ENCODE results near the gene SRPK2.

SRPK2 gene

GRCh38 chr7:105402221-105403095, 13.7 kb upstream of the SRPK2 start:
- Histone ChIP-seq H3K4me1 (ENCODE audit: control insufficient read depth, low read depth, low read length) (no peaks in the 10 kb centered on the region), H3K9me3 (ENCODE audit: control insufficient read depth, low read depth, low read length) (no peaks in the 10 kb centered on the region), H3K36me3 (ENCODE audit: control insufficient read depth, low read depth, low read length) (no peaks in the 10 kb centered on the region), H3K4me3 (ENCODE audit: low read length) (no peak overlapping the region), H3K27me3 (ENCODE audit: control insufficient read depth, insufficient read depth, low read length) (no peaks in the 10 kb centered on the region), H3K27ac (ENCODE audit: low read length) (no peak overlapping the region), H3K9ac (ENCODE audit: low read length) (no peak overlapping the region)

GRCh38 chr7:105399043-105399725, 10.5 kb upstream of the SRPK2 start:
- Histone ChIP-seq H3K4me1 (ENCODE audit: control insufficient read depth, low read depth, low read length) (no peaks in the 10 kb centered on the region), H3K27ac (ENCODE audit: low read length) (no peak overlapping the region), H3K4me3 (ENCODE audit: low read length) (no peak overlapping the region), H3K27me3 (ENCODE audit: control insufficient read depth, insufficient read depth, low read length) (no peaks in the 10 kb centered on the region), H3K9ac (ENCODE audit: low read length) (no peak overlapping the region), H3K9me3 (ENCODE audit: control insufficient read depth, low read depth, low read length) (no peaks in the 10 kb centered on the region), H3K36me3 (ENCODE audit: control insufficient read depth, low read depth, low read length) (no peaks in the 10 kb centered on the region)

GRCh38 chr7:105396566-105396965, 7.8 kb upstream of the SRPK2 start:
- Histone ChIP-seq H3K4me1 (ENCODE audit: control insufficient read depth, low read depth, low read length) (no peaks in the 10 kb centered on the region), H3K9me3 (ENCODE audit: control insufficient read depth, low read depth, low read length) (no peaks in the 10 kb centered on the region), H3K36me3 (ENCODE audit: control insufficient read depth, low read depth, low read length) (no peaks in the 10 kb centered on the region), H3K9ac (ENCODE audit: low read length) (no peak overlapping the region), H3K4me3 (ENCODE audit: low read length) (no peak overlapping the region), H3K27me3 (ENCODE audit: control insufficient read depth, insufficient read depth, low read length) (no peaks in the 10 kb centered on the region), H3K27ac (ENCODE audit: low read length) (no peak overlapping the region)

- Histone ChIP-seq H3K36me3 (ENCODE audit: control insufficient read depth, low read depth, low read length) (no peaks in the 10 kb centered on the region), H3K4me3 (ENCODE audit: low read length) (no peak overlapping the region), H3K27me3 (ENCODE audit: control insufficient read depth, insufficient read depth, low read length) (peaks cover 10% of the 10 kb centered on the region), H3K9ac (ENCODE audit: low read length) (no peak overlapping the region), H3K9me3 (ENCODE audit: control insufficient read depth, low read depth, low read length) (no peaks in the 10 kb centered on the region), H3K27ac (ENCODE audit: low read length) (no peak overlapping the region), H3K4me1 (ENCODE audit: control insufficient read depth, low read depth, low read length) (no peaks in the 10 kb centered on the region)
Observed at GRCh38 chr7:105391429-105391828, 2.7 kb upstream of the SRPK2 start.

- Histone ChIP-seq H3K36me3 (ENCODE audit: control insufficient read depth, low read depth, low read length) (no peaks in the 10 kb centered on the region), H3K27ac (ENCODE audit: low read length) (no peak overlapping the region), H3K9ac (ENCODE audit: low read length) (no peak overlapping the region), H3K4me3 (ENCODE audit: low read length) (no peak overlapping the region), H3K4me1 (ENCODE audit: control insufficient read depth, low read depth, low read length) (no peaks in the 10 kb centered on the region), H3K27me3 (ENCODE audit: control insufficient read depth, insufficient read depth, low read length) (peaks cover 10% of the 10 kb centered on the region), H3K9me3 (ENCODE audit: control insufficient read depth, low read depth, low read length) (no peaks in the 10 kb centered on the region)
Observed at GRCh38 chr7:105389889-105390288, 1.2 kb upstream of the SRPK2 start.

- no peak overlapping the region for H3K27ac ChIP-seq (ENCODE audit: low read length)
- no peaks in the 10 kb centered on the region for H3K4me1 ChIP-seq (ENCODE audit: control insufficient read depth, low read depth, low read length)
- H3K9ac ChIP-seq (ENCODE audit: low read length), result no peak overlapping the region
- peak overlapping the region; percentile 62 for H3K4me3 ChIP-seq (ENCODE audit: low read length)
- no peaks in the 10 kb centered on the region for H3K36me3 ChIP-seq (ENCODE audit: control insufficient read depth, low read depth, low read length)
- peaks cover 10% of the 10 kb centered on the region for H3K27me3 ChIP-seq (ENCODE audit: control insufficient read depth, insufficient read depth, low read length)
- no peaks in the 10 kb centered on the region for H3K9me3 ChIP-seq (ENCODE audit: control insufficient read depth, low read depth, low read length)
Observed at GRCh38 chr7:105389088-105389650, 448 bp upstream of the SRPK2 start.

- no peaks in the 10 kb centered on the region for H3K36me3 ChIP-seq (ENCODE audit: control insufficient read depth, low read depth, low read length)
- peak overlapping the region; percentile 85 for H3K4me3 ChIP-seq (ENCODE audit: low read length)
- peaks cover 10% of the 10 kb centered on the region for H3K27me3 ChIP-seq (ENCODE audit: control insufficient read depth, insufficient read depth, low read length)
- no peak overlapping the region for H3K27ac ChIP-seq (ENCODE audit: low read length)
- peak overlapping the region; percentile 61 for H3K9ac ChIP-seq (ENCODE audit: low read length)
- H3K9me3 ChIP-seq (ENCODE audit: control insufficient read depth, low read depth, low read length), result no peaks in the 10 kb centered on the region
- no peaks in the 10 kb centered on the region for H3K4me1 ChIP-seq (ENCODE audit: control insufficient read depth, low read depth, low read length)
Observed at GRCh38 chr7:105387508-105388355, 989 bp downstream of the SRPK2 start.

GRCh38 chr7:105377903-105378302, 10.8 kb downstream of the SRPK2 start:
- no peak overlapping the region for H3K9ac ChIP-seq (ENCODE audit: low read length)
- no peaks in the 10 kb centered on the region for H3K27me3 ChIP-seq (ENCODE audit: control insufficient read depth, insufficient read depth, low read length)
- no peaks in the 10 kb centered on the region for H3K9me3 ChIP-seq (ENCODE audit: control insufficient read depth, low read depth, low read length)

GRCh38 chr7:105376908-105377533, 11.7 kb downstream of the SRPK2 start:
- H3K9ac ChIP-seq (ENCODE audit: low read length), result no peak overlapping the region
- no peak overlapping the region for H3K4me3 ChIP-seq (ENCODE audit: low read length)

More at GRCh38 chr7:105377903-105378302, 10.8 kb downstream of the SRPK2 start:
- H3K36me3 ChIP-seq (ENCODE audit: control insufficient read depth, low read depth, low read length), result no peaks in the 10 kb centered on the region
- H3K4me3 ChIP-seq (ENCODE audit: low read length), result no peak overlapping the region
- H3K4me1 ChIP-seq (ENCODE audit: control insufficient read depth, low read depth, low read length), result peaks cover 8% of the 10 kb centered on the region
- H3K27ac ChIP-seq (ENCODE audit: low read length), result no peak overlapping the region

GRCh38 chr7:105369944-105370343, 18.8 kb downstream of the SRPK2 start:
- Histone ChIP-seq H3K9ac (ENCODE audit: low read length) (no peak overlapping the region), H3K27ac (ENCODE audit: low read length) (no peak overlapping the region), H3K9me3 (ENCODE audit: control insufficient read depth, low read depth, low read length) (no peaks in the 10 kb centered on the region), H3K4me1 (ENCODE audit: control insufficient read depth, low read depth, low read length) (peaks cover under 1% of the 10 kb centered on the region), H3K27me3 (ENCODE audit: control insufficient read depth, insufficient read depth, low read length) (no peaks in the 10 kb centered on the region), H3K36me3 (ENCODE audit: control insufficient read depth, low read depth, low read length) (no peaks in the 10 kb centered on the region), H3K4me3 (ENCODE audit: low read length) (no peak overlapping the region)

More at GRCh38 chr7:105376908-105377533, 11.7 kb downstream of the SRPK2 start:
- no peaks in the 10 kb centered on the region for H3K9me3 ChIP-seq (ENCODE audit: control insufficient read depth, low read depth, low read length)
- H3K27me3 ChIP-seq (ENCODE audit: control insufficient read depth, insufficient read depth, low read length), result no peaks in the 10 kb centered on the region
- no peak overlapping the region for H3K27ac ChIP-seq (ENCODE audit: low read length)
- H3K4me1 ChIP-seq (ENCODE audit: control insufficient read depth, low read depth, low read length), result peaks cover 8% of the 10 kb centered on the region
- H3K36me3 ChIP-seq (ENCODE audit: control insufficient read depth, low read depth, low read length), result no peaks in the 10 kb centered on the region

Measured in iPS-18a (cell line).